H1 (cell line): ENCODE results near the gene EPB41L5. TPM values are rescaled to one million over a fixed set of nuclear protein-coding genes. Genes with fewer than 3 reads are reported as not detected.

ENCODE experiments used
- CTCF ChIA-PET: fragments of 300-600 bp; sonication (Branson Sonifier 250); formaldehyde crosslinking; loops from one replicate; lab custom pipeline; 2021; ENCODE audit not compliant: partially characterized antibody; lab: Charles Lee
- POLR2A ChIA-PET: fragments of 300-600 bp; sonication (Branson Sonifier 250); formaldehyde crosslinking; loops from one replicate; lab custom pipeline; 2021; ENCODE audit warnings: inconsistent platforms; ENCODE audit not compliant: partially characterized antibody; lab: Charles Lee
- DNase-seq, 2 experiments: peaks; one replicate each; pipeline versions ENCODE4 v3.0.0 to v3.0.0-alpha.2; 2010 to 2022; ENCODE audit warnings: low spot score in 2 of 2, low read depth in 1 of 2, mixed read lengths in 1 of 2
- FAIRE-seq: peaks from 2 replicates; lab custom pipeline; 2011; peaks lifted over from hg19 to GRCh38; lab: Jason Lieb, UNC
- H2AFZ ChIP-seq: 2 replicates; pipeline ENCODE4 v1.8.1; 2012; ENCODE audit warnings: low read length, inconsistent platforms
- H2AK5ac ChIP-seq: 2 replicates; pipeline ENCODE4 v1.6.1; 2013; ENCODE audit warnings: low read depth, low read length
- H2BK120ac ChIP-seq: replicated peaks from 2 replicates; pipeline ENCODE3; 2013; ENCODE audit warnings: low read depth, low read length, inconsistent platforms
- H2BK12ac ChIP-seq: 2 replicates; pipeline ENCODE4 v1.6.1; 2013; ENCODE audit warnings: low read depth, low read length
- H2BK15ac ChIP-seq: 2 replicates; pipeline ENCODE4 v1.6.1; 2013; ENCODE audit warnings: low read length
- H2BK20ac ChIP-seq: 2 replicates; pipeline ENCODE4 v1.6.1; 2013; ENCODE audit warnings: low read length
- H2BK5ac ChIP-seq: 2 replicates; pipeline ENCODE4 v1.6.1; 2013; ENCODE audit warnings: low read depth, low read length
- H3K14ac ChIP-seq: 2 replicates; pipeline ENCODE4 v1.6.1; 2013; ENCODE audit warnings: inconsistent platforms; ENCODE audit not compliant: insufficient read length
- H3K18ac ChIP-seq: 2 replicates; pipeline ENCODE4 v1.6.1; 2013; ENCODE audit warnings: low read length; ENCODE audit errors: extremely low read depth
- H3K23ac ChIP-seq: 2 replicates; pipeline ENCODE4 v1.6.1; 2013; ENCODE audit warnings: inconsistent platforms; ENCODE audit not compliant: insufficient read length
- H3K23me2 ChIP-seq: 2 replicates; pipeline ENCODE4 v1.6.1; 2013; ENCODE audit warnings: low read depth, low read length
- H3K27ac ChIP-seq: 2 replicates; pipeline ENCODE4 v1.6.1; 2011; ENCODE audit warnings: low read depth, low read length, inconsistent platforms
- H3K27me3 ChIP-seq, 4 experiments: replicated peaks in 1 of 4; 1 replicate in 1 of 4; 2 replicates in 3 of 4; pipeline versions ENCODE4 v1.6.1 to v1.8.1; 2011 to 2013; ENCODE audit warnings: low read length in 3 of 4, mild to moderate bottlenecking in 3 of 4, inconsistent platforms in 2 of 4, mixed read lengths in 2 of 4, moderate library complexity in 1 of 4; ENCODE audit not compliant: control insufficient read depth in 3 of 4, insufficient read depth in 3 of 4; ENCODE audit errors: extremely low read depth in 1 of 4
- H3K36me3 ChIP-seq, 4 experiments: 2 replicates each; pipeline versions ENCODE4 v1.6.1 to v1.8.1; 2011 to 2013; ENCODE audit warnings: mild to moderate bottlenecking in 4 of 4, low read length in 3 of 4, moderate library complexity in 2 of 4, control low read depth in 1 of 4, inconsistent platforms in 1 of 4; ENCODE audit not compliant: insufficient read depth in 4 of 4, control insufficient read depth in 2 of 4
- H3K4ac ChIP-seq: replicated peaks from 2 replicates; pipeline ENCODE3; 2013; ENCODE audit warnings: low read length, low read depth, mixed read lengths, inconsistent platforms; ENCODE audit not compliant: insufficient read length
- H3K4me1 ChIP-seq, 4 experiments: replicated peaks in 1 of 4; 1 replicate in 1 of 4; 2 replicates in 3 of 4; pipeline versions ENCODE4 v1.6.1 to v1.8.1; 2011 to 2013; ENCODE audit warnings: low read length in 3 of 4, inconsistent platforms in 2 of 4, mixed read lengths in 1 of 4; ENCODE audit not compliant: insufficient read depth in 4 of 4, control insufficient read depth in 3 of 4
- H3K4me2 ChIP-seq, 2 experiments: 2 replicates each; pipeline versions ENCODE4 v1.6.1 to v1.8.1; 2011 to 2013; ENCODE audit warnings: low read depth in 2 of 2, low read length in 2 of 2, control low read depth in 1 of 2, inconsistent platforms in 1 of 2, mild to moderate bottlenecking in 1 of 2; ENCODE audit not compliant: insufficient read depth in 1 of 2
- H3K4me3 ChIP-seq, 4 experiments: fragments of 200-600, 300-600 bp in 1 of 4; sonication (generic), shearing (Covaris generic), sonication (Bioruptor Twin) in 1 of 4; 2 replicates each; pipeline versions ENCODE4 v1.5.1 to v1.8.1; 2011 to 2016; ENCODE audit warnings: low read length in 4 of 4, low read depth in 3 of 4, control low read depth in 2 of 4, inconsistent platforms in 2 of 4, mild to moderate bottlenecking in 2 of 4, mixed read lengths in 1 of 4, moderate library complexity in 1 of 4; ENCODE audit not compliant: insufficient read depth in 2 of 4; ENCODE audit errors: extremely low read depth in 1 of 4
- H3K56ac ChIP-seq: replicated peaks from 2 replicates; pipeline ENCODE3; 2013; ENCODE audit warnings: low read depth, mild to moderate bottlenecking, mixed read lengths, low read length, inconsistent platforms; ENCODE audit not compliant: insufficient read length
- H3K79me1 ChIP-seq: 2 replicates; pipeline ENCODE4 v1.6.1; 2013; ENCODE audit warnings: low read depth, low read length, control low read depth
- H3K79me2 ChIP-seq, 2 experiments: 2 replicates each; pipeline versions ENCODE4 v1.6.1 to v1.8.1; 2012 to 2013; ENCODE audit warnings: low read length in 2 of 2, mild to moderate bottlenecking in 2 of 2, inconsistent platforms in 1 of 2; ENCODE audit not compliant: insufficient read depth in 2 of 2, control insufficient read depth in 1 of 2
- H3K9ac ChIP-seq, 4 experiments: replicated peaks in 1 of 4; 1 replicate in 1 of 4; 2 replicates in 3 of 4; pipeline versions ENCODE4 v1.6.1 to v1.8.1; 2011 to 2013; ENCODE audit warnings: low read depth in 3 of 4, low read length in 3 of 4, control low read depth in 2 of 4, mild to moderate bottlenecking in 2 of 4, moderate library complexity in 2 of 4, inconsistent platforms in 1 of 4; ENCODE audit errors: extremely low read depth in 1 of 4
- H3K9me3 ChIP-seq, 2 experiments: 2 replicates each; pipeline versions ENCODE4 v1.6.1 to v1.8.1; 2012 to 2013; ENCODE audit warnings: mild to moderate bottlenecking in 2 of 2, moderate library complexity in 2 of 2, control low read depth in 1 of 2, inconsistent platforms in 1 of 2, low read depth in 1 of 2, low read length in 1 of 2, mixed read lengths in 1 of 2; ENCODE audit not compliant: insufficient read depth in 2 of 2
- H4K20me1 ChIP-seq, 2 experiments: replicated peaks in 1 of 2; 2 replicates each; pipeline versions ENCODE3 to v1.8.1; 2011 to 2013; ENCODE audit warnings: inconsistent platforms in 2 of 2, low read length in 2 of 2, mild to moderate bottlenecking in 1 of 2; ENCODE audit not compliant: insufficient read depth in 2 of 2, control insufficient read depth in 1 of 2
- H4K5ac ChIP-seq: 2 replicates; pipeline ENCODE4 v1.6.1; 2013; ENCODE audit warnings: low read length, low read depth, mixed read lengths, inconsistent platforms; ENCODE audit not compliant: insufficient read length
- H4K8ac ChIP-seq: 2 replicates; pipeline ENCODE4 v1.8.0; 2013; ENCODE audit warnings: mild to moderate bottlenecking, moderate library complexity, low read length, inconsistent platforms; ENCODE audit not compliant: insufficient read depth; ENCODE audit errors: extremely low read depth
- H4K91ac ChIP-seq: replicated peaks from 2 replicates; pipeline ENCODE3; 2013; ENCODE audit warnings: low read length, mixed read lengths, inconsistent platforms; ENCODE audit not compliant: insufficient read length
- BCL11A ChIP-seq, 2 experiments: IDR thresholded peaks; one replicate each; pipeline ENCODE4 v1.6.1; 2011; ENCODE audit warnings: low read depth in 2 of 2, low read length in 2 of 2, mild to moderate bottlenecking in 2 of 2
- HDAC2 ChIP-seq, 2 experiments: fragments of 300-600 bp in 1 of 2; sonication (generic) in 1 of 2; IDR thresholded peaks; 2 replicates each; pipeline ENCODE4 v1.6.1; 2011 to 2012; ENCODE audit warnings: low read depth in 2 of 2, low read length in 2 of 2, mild to moderate bottlenecking in 2 of 2, moderate library complexity in 2 of 2, borderline replicate concordance in 1 of 2, inconsistent platforms in 1 of 2
- HDAC6 ChIP-seq: IDR thresholded peaks from one replicate; pipeline ENCODE4 v1.7.1; 2012; ENCODE audit warnings: low read depth, mild to moderate bottlenecking, inconsistent platforms, low read length, moderate library complexity
- NANOG ChIP-seq: IDR thresholded peaks from 2 replicates; pipeline ENCODE4 v1.6.1; 2011; ENCODE audit warnings: low read length, low read depth, mild to moderate bottlenecking, inconsistent platforms; ENCODE audit not compliant: insufficient read depth, poor library complexity, severe bottlenecking
- POU5F1 ChIP-seq: IDR thresholded peaks from 2 replicates; pipeline ENCODE4 v1.6.1; 2011; ENCODE audit warnings: low read depth, mild to moderate bottlenecking, low read length, moderate library complexity
- RAD21 ChIP-seq, 2 experiments: IDR thresholded peaks in 1 of 2; conservative IDR thresholded peaks in 1 of 2; 2 replicates each; pipeline ENCODE4 v1.6.1; 2011; ENCODE audit warnings: low read depth in 2 of 2, low read length in 2 of 2, improper control_type of control experiment in 1 of 2, inconsistent platforms in 1 of 2, mild to moderate bottlenecking in 1 of 2, moderate library complexity in 1 of 2
- SAP30 ChIP-seq: fragments of 300-600 bp; sonication (generic); IDR thresholded peaks from 2 replicates; pipeline ENCODE4 v1.7.1; 2012; ENCODE audit warnings: low read length, moderate library complexity, mild to moderate bottlenecking, inconsistent platforms; ENCODE audit not compliant: insufficient read depth, insufficient replicate concordance
- SIX5 ChIP-seq: IDR thresholded peaks from 2 replicates; pipeline ENCODE4 v1.6.1; 2011; ENCODE audit warnings: mild to moderate bottlenecking, low read depth, low read length
- SP1 ChIP-seq: IDR thresholded peaks from 2 replicates; pipeline ENCODE4 v1.6.1; 2011; ENCODE audit warnings: low read depth, low read length
- TAF7 ChIP-seq: optimal IDR thresholded peaks from 2 replicates; pipeline ENCODE3; 2011; ENCODE audit warnings: low read depth, mild to moderate bottlenecking, inconsistent platforms, low read length, moderate library complexity, borderline replicate concordance
- TBP ChIP-seq: IDR thresholded peaks from 2 replicates; pipeline ENCODE4 v1.6.1; 2011; ENCODE audit warnings: low read depth, low read length, improper control_type of control experiment
- WGBS, 2 experiments: shearing (Covaris generic) in 1 of 2; methylation state at CpG; one replicate each; pipeline versions ENCODE4 v1.1.6 to v1.1.7; 2013 to 2015; ENCODE audit warnings: low lambda C conversion rate in 2 of 2, mixed read lengths in 2 of 2, inconsistent platforms in 1 of 2, low coverage in 1 of 2, missing lambda C conversion rate in 1 of 2; ENCODE audit not compliant: insufficient replicate concordance in 2 of 2, insufficient coverage in 1 of 2, insufficient read length in 1 of 2; ENCODE audit errors: extremely low coverage in 1 of 2, missing lambda C conversion rate in 1 of 2; 5-methylcytosine and 5-hydroxymethylcytosine counted together
- polyA plus RNA-seq, 7 experiments: library from polyadenylated mRNA; depleted of rRNA in 3 of 7; stranded (reverse) in 5 of 7; unstranded in 2 of 7; fragments of >200 nt in 5 of 7; fragments of 200-250 nt in 2 of 7; gene quantifications; 1 replicate in 5 of 7; 2 replicates in 1 of 7; 4 replicates in 1 of 7; pipeline versions ENCODE4 v1.2.1 to v1.2.3, GENCODE V29; 2011 to 2013; ENCODE audit warnings: missing spikeins in 2 of 7, mixed read lengths in 2 of 7
- total RNA-seq: library from RNA; stranded (reverse); fragmentation: NEBNext Ultra II Directional; extraction: Animal tissue kit (Norgen Biotek cat#: 25700); gene quantifications from 2 replicates; pipeline ENCODE4 v1.2.1, GENCODE V29; 2021

EPB41L5 gene
- total and polyA plus RNA-seq, 2 of the 8 experiments (the other 6 are each of a cell fraction or from before 2014, with no cell fraction given) = 13.5 to 32.3 TPM

GRCh38 chr2:120077896-120078295 lies 65.0 kb downstream of the EPB41L5 start:
- Histone ChIP-seq H3K23ac (no peak overlapping the region), H2BK12ac (no peak overlapping the region), H2AK5ac (no peak overlapping the region), H3K18ac (no peak overlapping the region), H2AFZ (no peak overlapping the region), H3K23me2 (no peaks in the 10 kb centered on the region), H3K9ac (no peak overlapping the region), H3K14ac (no peak overlapping the region), H2BK5ac (no peak overlapping the region), H2BK15ac (no peak overlapping the region), H3K27ac (no peak overlapping the region), H3K56ac (no peak overlapping the region), H3K79me1 (no peaks in the 10 kb centered on the region), H4K5ac (no peak overlapping the region), H4K20me1 (no peaks in the 10 kb centered on the region), H2BK120ac (no peak overlapping the region), H4K8ac (no peak overlapping the region), H3K79me2 (no peaks in the 10 kb centered on the region), H3K9me3 (no peaks in the 10 kb centered on the region), H2BK20ac (no peak overlapping the region), H3K4me3 (no peak overlapping the region), H3K4ac (no peak overlapping the region), H3K4me1 (no peaks in the 10 kb centered on the region), H3K4me2 (no peak overlapping the region), H3K36me3 (peaks cover 0 to 19% (median 3%) of the 10 kb centered on the region in 4 experiments; a peak in 4 of 8 replicates), H3K27me3 (no peaks in the 10 kb centered on the region), H4K91ac (no peak overlapping the region)
- ChIA-PET POLR2A (no interaction called here), CTCF (no interaction called here)
- FAIRE-seq (no peak), DNase-seq (no peak)
- WGBS, 2 experiments = 86% methylated on average over 3 of the region's 3 CpGs; no CpG with 5 or more reads in 1 of the 2 experiments
- TF ChIP-seq TBP (no peak), NANOG (no peak), HDAC6 (no peak), RAD21 (IDR thresholded peaks at IDR 0.05 in 1 of 2, conservative IDR thresholded peaks at IDR 0.05 in 1 of 2; ENCODE audit: low read depth in 2 of 2, low read length in 2 of 2) (no peak), BCL11A (IDR thresholded peaks at IDR 0.05; ENCODE audit: low read depth in 2 of 2, low read length in 2 of 2) (no peak), SIX5 (no peak), POU5F1 (no peak), SP1 (no peak), SAP30 (no peak), HDAC2 (IDR thresholded peaks at IDR 0.05; ENCODE audit: borderline replicate concordance in 1 of 2, low read depth in 2 of 2, low read length in 2 of 2) (no peak), TAF7 (no peak)
